Upper lobe of left lung (tissue), 6 donors: ENCODE measurements around the gene SLC17A9. TPM values are rescaled to one million over a fixed set of nuclear protein-coding genes. Genes with fewer than 3 reads are reported as not detected.

ENCODE experiments used
- ATAC-seq, 2 donors: fragments of 200-7000 bp; cut with Tn5 transposase; one replicate each; pipeline ENCODE4 v1.9.1; 2022; ENCODE audit warnings: mild to moderate bottlenecking in 2 of 2, moderate library complexity in 2 of 2; ENCODE audit not compliant: low FRiP score in 2 of 2
- DNase-seq, 2 donors: peaks; one replicate each; pipeline ENCODE4 v3.0.0-alpha.2; 2019 to 2020
- H3K27ac ChIP-seq, 4 donors: fragments of 200-600 bp; sonication (generic); one replicate each; pipeline ENCODE4 v1.5.1; 2016 to 2019
- H3K27me3 ChIP-seq, 4 donors: fragments of 200-600 bp; sonication (generic); one replicate each; pipeline ENCODE4 v1.5.1; 2017 to 2019
- H3K36me3 ChIP-seq, 4 donors: fragments of 200-600 bp; sonication (generic); one replicate each; pipeline ENCODE4 v1.5.1; 2016 to 2019
- H3K4me1 ChIP-seq, 4 donors: fragments of 200-600 bp; sonication (generic); one replicate each; pipeline ENCODE4 v1.5.1; 2018 to 2019
- H3K4me3 ChIP-seq, 4 donors: fragments of 200-600 bp; sonication (generic); one replicate each; pipeline ENCODE4 v1.5.1; 2017 to 2019; ENCODE audit warnings: mild to moderate bottlenecking in 2 of 4, moderate library complexity in 1 of 4
- H3K9me3 ChIP-seq, 4 donors: fragments of 200-600 bp; sonication (generic); one replicate each; pipeline ENCODE4 v1.5.1; 2018 to 2019
- EP300 ChIP-seq, 4 donors: sonication (generic); formaldehyde crosslinking; IDR thresholded peaks; one replicate each; pipeline ENCODE4 v1.5.1; 2017; ENCODE audit warnings: antibody characterized with exemption in 4 of 4, control low read depth in 2 of 4
- POLR2A ChIP-seq, 4 donors: fragments of 450-650 bp; IDR thresholded peaks; one replicate each; pipeline ENCODE4 v1.5.1; 2016 to 2017; ENCODE audit warnings: antibody characterized with exemption in 4 of 4, mild to moderate bottlenecking in 2 of 4
- POLR2AphosphoS5 ChIP-seq, 2 donors: sonication (generic); formaldehyde crosslinking; IDR thresholded peaks; one replicate each; pipeline ENCODE4 v1.5.1; 2017; ENCODE audit warnings: antibody characterized with exemption in 2 of 2
- WGBS, 2 donors: methylation state at CpG; one replicate each; pipeline ENCODE4 v1.1.5; 2017 to 2018; 5-methylcytosine and 5-hydroxymethylcytosine counted together
- total RNA-seq, 6 donors: library from RNA; depleted of rRNA in 4 of 6; stranded (reverse); fragments of >200 nt in 4 of 6; gene quantifications; one replicate each; pipeline versions ENCODE4 v1.1.0 to v1.2.1, GENCODE V29; 2016 to 2021
- TF ChIP-seq, protein P1 (sequence below), 6 experiments: fragments of 450-650 bp in 4 of 6; fragments of 200-600 bp in 2 of 6; sonication (generic) in 2 of 6; IDR thresholded peaks; one replicate each; pipeline ENCODE4 v1.5.1; 2016 to 2019; ENCODE audit warnings: antibody characterized with exemption in 6 of 6
- donor health status: DM: no; HTN: no; CAD: no; lungs with moderate emphysema.
- donor health status: DM: no; HTN: yes; CAD: no; lungs with severe emphysema.

Gene SLC17A9
- total RNA-seq, 6 donors from 2014 or later: 3.8 to 18.5 (median 14.4) TPM

DNA sequence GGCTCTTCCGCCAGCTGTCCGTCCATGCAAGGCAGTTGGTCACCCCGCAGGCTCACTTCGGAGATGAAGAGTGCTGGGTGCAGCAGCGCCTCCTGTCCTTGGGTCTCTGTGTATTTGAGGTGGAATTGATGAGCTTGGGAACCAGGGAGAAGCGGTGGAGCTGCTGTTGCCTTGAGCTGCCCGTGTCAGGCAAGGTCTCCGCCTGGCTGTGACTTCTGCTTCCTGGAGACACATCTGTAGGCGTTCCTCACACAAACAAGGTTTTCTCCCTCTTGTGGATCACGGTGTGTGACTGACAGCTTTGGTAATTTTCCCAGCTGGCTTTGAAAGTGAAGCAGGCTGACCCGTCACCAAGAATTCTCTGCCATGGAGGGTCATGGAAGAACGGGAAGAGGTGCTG lies 2.5 kb upstream of the SLC17A9 start:
- Histone ChIP-seq H3K36me3 (peaks cover 7 to 56% (median 37%) of the 10 kb centered on the region in 4 donors), H3K9me3 (no peaks in the 10 kb centered on the region), H3K4me3 (no peak overlapping the region), H3K27me3 (no peaks in the 10 kb centered on the region), H3K4me1 (peaks cover 26 to 35% (median 31%) of the 10 kb centered on the region in 4 donors), H3K27ac (no peak overlapping the region)
- 92 to 98% methylated on average over 8 to 12 of the region's 12 CpGs for WGBS, 2 donors
- ATAC-seq (no peak), DNase-seq (no peak)
- TF ChIP-seq POLR2AphosphoS5 (IDR thresholded peaks at IDR 0.05) (no peak), EP300 (IDR thresholded peaks at IDR 0.05) (no peak), POLR2A (IDR thresholded peaks at IDR 0.05) (no peak)
- TF ChIP-seq, protein P1, sequence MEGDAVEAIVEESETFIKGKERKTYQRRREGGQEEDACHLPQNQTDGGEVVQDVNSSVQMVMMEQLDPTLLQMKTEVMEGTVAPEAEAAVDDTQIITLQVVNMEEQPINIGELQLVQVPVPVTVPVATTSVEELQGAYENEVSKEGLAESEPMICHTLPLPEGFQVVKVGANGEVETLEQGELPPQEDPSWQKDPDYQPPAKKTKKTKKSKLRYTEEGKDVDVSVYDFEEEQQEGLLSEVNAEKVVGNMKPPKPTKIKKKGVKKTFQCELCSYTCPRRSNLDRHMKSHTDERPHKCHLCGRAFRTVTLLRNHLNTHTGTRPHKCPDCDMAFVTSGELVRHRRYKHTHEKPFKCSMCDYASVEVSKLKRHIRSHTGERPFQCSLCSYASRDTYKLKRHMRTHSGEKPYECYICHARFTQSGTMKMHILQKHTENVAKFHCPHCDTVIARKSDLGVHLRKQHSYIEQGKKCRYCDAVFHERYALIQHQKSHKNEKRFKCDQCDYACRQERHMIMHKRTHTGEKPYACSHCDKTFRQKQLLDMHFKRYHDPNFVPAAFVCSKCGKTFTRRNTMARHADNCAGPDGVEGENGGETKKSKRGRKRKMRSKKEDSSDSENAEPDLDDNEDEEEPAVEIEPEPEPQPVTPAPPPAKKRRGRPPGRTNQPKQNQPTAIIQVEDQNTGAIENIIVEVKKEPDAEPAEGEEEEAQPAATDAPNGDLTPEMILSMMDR (IDR thresholded peaks at IDR 0.05): no peak

DNA sequence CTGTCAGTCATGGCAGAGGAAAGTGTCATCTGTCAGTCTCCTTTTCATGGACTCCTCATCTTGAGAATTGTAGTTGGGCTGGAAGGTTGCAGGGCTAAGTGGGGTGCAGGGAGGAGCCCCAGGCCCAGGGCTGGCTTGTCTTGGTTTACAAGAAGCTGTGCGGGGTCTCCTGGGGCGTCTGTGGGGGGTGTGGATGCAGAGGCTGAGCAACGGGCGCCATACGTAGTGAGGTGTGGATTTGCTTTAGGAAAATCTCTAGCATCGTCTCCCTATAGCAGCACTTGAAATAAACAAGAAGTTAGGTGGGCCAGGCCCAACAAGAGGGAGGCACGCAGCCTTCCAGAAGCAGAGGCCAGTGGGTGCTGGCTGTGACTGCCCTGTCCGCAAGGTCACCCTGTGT lies 1.8 kb upstream of the SLC17A9 start:
- peaks cover 3 to 48% (median 29%) of the 10 kb centered on the region in 4 donors for H3K36me3 ChIP-seq

GRCh38 chr20:62951143-62951895 lies 1.2 kb upstream of the SLC17A9 start:
- ATAC-seq (no peak), DNase-seq (no peak)
- TF ChIP-seq POLR2AphosphoS5 (IDR thresholded peaks at IDR 0.05): no peak
- no peak for TF ChIP-seq EP300 (IDR thresholded peaks at IDR 0.05)
- TF ChIP-seq, protein P1 (IDR thresholded peaks at IDR 0.05): no peak
- TF ChIP-seq POLR2A (IDR thresholded peaks at IDR 0.05): no peak
- Histone ChIP-seq H3K4me1 (peaks cover 26 to 45% (median 31%) of the 10 kb centered on the region in 4 donors), H3K4me3 (no peak overlapping the region), H3K9me3 (no peaks in the 10 kb centered on the region), H3K27me3 (no peaks in the 10 kb centered on the region), H3K36me3 (peaks cover 0 to 43% (median 23%) of the 10 kb centered on the region in 4 donors), H3K27ac (no peak overlapping the region)
- WGBS, 2 donors: 87% methylated on average over 10 to 11 of the region's 11 CpGs

More for the DNA sequence above, 1.8 kb upstream of the SLC17A9 start:
- ATAC-seq (no peak), DNase-seq (no peak)
- WGBS, 2 donors: 90 to 92% methylated on average over 5 to 8 of the region's 8 CpGs
- no peaks in the 10 kb centered on the region for H3K9me3 ChIP-seq
- H3K27me3 ChIP-seq: no peaks in the 10 kb centered on the region
- TF ChIP-seq POLR2AphosphoS5 (IDR thresholded peaks at IDR 0.05) (no peak), EP300 (IDR thresholded peaks at IDR 0.05) (no peak), POLR2A (IDR thresholded peaks at IDR 0.05) (no peak)
- TF ChIP-seq, protein P1 (IDR thresholded peaks at IDR 0.05): no peak
- no peak overlapping the region for H3K4me3 ChIP-seq
- peaks cover 26 to 43% (median 31%) of the 10 kb centered on the region in 4 donors for H3K4me1 ChIP-seq
- H3K27ac ChIP-seq: no peak overlapping the region

GRCh38 chr20:62951896-62952372 lies 575 bp upstream of the SLC17A9 start:
- Histone ChIP-seq H3K36me3 (peaks cover 0 to 36% (median 17%) of the 10 kb centered on the region in 4 donors), H3K9me3 (no peaks in the 10 kb centered on the region), H3K4me3 (peak overlapping the region in 3 of 4 donors; percentile 36 to 52 (median 41)), H3K27ac (peak overlapping the region in 1 of 4 donors; percentile 87), H3K27me3 (no peaks in the 10 kb centered on the region), H3K4me1 (peaks cover 26 to 45% (median 31%) of the 10 kb centered on the region in 4 donors)
- peak in 1 of 2 donors; percentile 55 for DNase-seq
- TF ChIP-seq POLR2AphosphoS5 (IDR thresholded peaks at IDR 0.05): no peak
- no peak for TF ChIP-seq POLR2A (IDR thresholded peaks at IDR 0.05)
- TF ChIP-seq, protein P1 (IDR thresholded peaks at IDR 0.05): no peak
- TF ChIP-seq EP300 (IDR thresholded peaks at IDR 0.05): no peak
- no peak for ATAC-seq
- WGBS, 2 donors: 94% methylated on average over 6 to 8 of the region's 8 CpGs
